MM.1S (cell line): ENCODE measurements around the gene SHISA6.

ENCODE experiments used
- CTCF ChIP-seq: fragments of 300-600 bp; sonication (generic); IDR thresholded peaks from 2 replicates; pipeline ENCODE4 v1.5.1; 2016; ENCODE audit warnings: antibody characterized with exemption, low read length, mixed read lengths
- EZH2 ChIP-seq: fragments of 300-600 bp; sonication (generic); optimal IDR thresholded peaks from 2 replicates; pipeline ENCODE3; 2017; ENCODE audit warnings: low read depth, mild to moderate bottlenecking, antibody characterized with exemption, low read length, mixed read lengths
- EZH2phosphoT487 ChIP-seq: fragments of 300-600 bp; sonication (generic); IDR thresholded peaks from 2 replicates; pipeline ENCODE4 v1.6.1; 2018; ENCODE audit warnings: antibody characterized with exemption, low read length

DNA sequence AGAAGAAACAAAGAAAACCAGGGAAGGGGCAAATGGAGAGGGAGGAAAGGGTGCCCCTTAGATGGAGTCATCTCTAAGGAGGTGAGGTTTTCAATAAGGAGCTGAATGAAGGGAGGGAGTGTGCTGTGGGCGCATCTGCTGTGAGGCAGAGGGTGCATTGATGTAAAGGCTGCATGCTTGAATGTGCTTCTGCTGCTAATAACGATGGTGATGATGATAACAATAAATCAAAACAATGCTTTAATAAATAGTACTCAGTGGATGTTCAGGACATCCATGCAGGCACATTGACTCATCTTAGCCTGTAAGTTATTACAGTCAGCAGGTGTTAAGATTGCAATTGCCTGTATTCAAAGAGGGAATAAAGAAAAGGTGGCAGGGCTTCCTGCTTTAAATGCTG is 87.8 kb downstream of the SHISA6 start:
- TF ChIP-seq EZH2 (no peak), CTCF (no peak), EZH2phosphoT487 (no peak)
